HL-60/S4 treated with retinoic acid at 250 ng/mL for 4 days and 3 days (cell line): Measurements from ENCODE around the gene LCOR.

Experiments used
- in situ Hi-C: fragments of 300-500 bp; cut with MboI; formaldehyde crosslinking; loops from 2 replicates; pipeline ENCODE4 v1.7.0; 2022; ENCODE audit warnings: low sequenced_read_pairs

Gene LCOR

DNA sequence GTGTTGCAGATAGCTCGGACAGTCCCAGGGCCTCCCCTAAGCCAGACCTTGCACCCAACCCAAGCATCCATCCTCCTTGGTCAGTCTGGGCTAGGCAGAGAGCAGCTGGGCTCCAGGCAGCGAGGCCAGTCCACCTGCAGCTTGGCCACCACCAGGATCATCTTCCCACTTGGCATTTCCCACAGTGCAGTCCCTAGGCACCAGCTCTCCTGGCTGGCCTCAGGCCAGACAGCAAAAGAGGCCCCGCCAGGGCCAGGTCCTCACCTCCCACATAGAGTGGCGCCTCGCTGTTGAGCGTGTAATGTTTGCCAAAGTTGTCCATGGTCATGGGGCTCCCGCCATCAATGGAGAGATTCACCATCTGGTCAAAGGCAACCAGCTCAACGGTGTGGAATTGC is 171.7 kb downstream of the LCOR start:
- in situ Hi-C loops, result no loop called here

DNA sequence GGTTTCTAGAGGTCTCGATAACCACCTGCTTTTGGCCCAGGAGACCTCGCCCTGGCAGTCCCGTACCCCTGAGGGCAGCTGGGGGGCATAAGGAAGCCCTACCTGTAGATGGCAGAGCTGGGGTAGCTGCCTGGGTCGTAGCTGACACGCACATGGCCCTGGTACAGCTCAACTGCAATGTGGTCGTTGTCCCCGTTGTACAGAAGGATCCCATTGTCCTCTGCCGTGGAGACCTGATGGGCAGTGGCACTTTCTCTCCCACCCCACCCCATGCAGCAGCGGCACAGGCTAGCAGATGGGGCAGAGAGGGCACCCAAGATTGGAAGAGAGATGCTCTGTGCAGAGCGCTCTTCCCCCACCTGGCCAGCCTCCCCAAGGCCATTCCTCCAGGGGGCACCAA is 172.5 kb downstream of the LCOR start:
- in situ Hi-C loops, result no loop called here

DNA sequence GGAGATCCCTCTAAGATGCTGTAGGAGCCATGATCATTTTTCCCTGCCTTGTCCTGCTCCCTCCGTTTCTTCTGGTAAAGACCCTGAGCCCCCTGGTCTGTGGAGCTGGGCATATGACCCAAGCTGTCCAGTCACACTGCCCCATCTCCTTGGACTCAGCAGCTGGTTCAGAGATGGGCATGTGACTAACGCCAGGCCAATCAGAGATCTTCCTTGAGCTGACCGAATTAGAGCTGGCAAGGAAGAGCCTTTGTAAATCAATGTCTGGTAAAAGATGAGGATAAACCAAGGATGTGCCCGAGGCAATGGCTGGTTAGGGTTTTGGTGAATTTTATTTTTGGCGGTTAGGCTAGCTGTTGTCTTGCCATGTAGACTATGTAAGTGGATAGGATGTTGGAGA is 173.3 kb downstream of the LCOR start:
- in situ Hi-C loops, result no loop called here

DNA sequence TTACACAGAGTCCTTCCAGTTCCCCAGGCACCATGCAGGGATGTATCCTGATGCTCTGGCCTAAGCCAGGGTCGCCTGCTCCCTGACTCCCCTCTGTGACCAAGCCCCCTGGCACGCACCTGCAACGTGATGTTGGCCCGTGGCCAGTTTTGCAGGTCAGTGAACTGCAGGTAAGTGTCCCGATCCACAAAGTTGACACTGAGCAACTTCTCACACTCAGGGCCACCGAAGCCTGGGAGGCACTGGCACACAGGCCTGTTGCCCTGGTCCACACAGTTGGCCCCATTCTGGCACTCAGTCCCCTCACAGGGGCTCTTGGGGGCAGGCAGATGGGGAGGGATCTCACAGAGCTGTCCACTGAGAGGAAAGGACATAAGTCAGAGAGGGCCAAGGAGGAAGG is 174.3 kb downstream of the LCOR start:
- in situ Hi-C loops, result no loop called here

DNA sequence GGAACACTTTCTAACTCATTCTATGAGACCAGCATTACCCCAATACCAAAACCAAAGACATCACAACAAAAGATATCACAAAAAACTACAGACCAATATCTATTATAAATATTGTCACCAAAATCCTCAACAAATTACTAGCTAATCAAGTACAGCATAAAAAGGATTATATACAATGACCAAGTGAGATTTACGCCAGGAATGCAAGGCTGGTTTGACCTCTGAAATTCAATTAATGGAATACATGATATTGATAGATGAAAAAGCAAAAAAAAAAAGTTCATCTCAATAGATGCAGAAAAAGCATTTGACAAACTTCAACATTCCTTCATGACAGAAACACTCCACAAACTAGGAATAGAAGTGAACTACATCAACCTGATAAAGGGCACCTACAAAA is 175.3 kb downstream of the LCOR start:
- in situ Hi-C loops, result no loop called here

DNA sequence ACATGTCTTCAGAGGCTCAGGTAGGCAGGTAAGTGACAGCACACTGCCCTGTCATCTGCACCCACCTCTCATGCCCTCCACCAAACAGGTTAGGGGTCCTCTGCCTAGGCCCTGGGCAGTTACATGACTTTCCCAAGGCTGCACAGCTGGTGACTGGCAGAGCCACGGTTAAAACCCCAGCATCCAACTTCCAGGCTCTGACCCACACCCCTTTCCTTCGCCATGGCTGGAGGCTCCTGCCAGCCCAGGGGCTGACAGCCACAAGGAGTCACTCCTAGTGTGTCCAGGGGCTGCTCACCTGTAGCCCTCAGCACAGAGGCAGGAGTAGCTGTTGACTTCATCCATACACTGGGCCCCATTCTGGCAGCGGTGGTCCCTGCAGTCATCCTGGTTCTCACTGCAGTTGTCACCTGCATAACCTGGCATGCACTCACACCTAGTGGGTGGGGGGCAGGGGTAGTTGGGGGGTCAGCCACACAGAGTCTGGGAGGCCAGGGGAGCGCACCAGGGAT is 178.7 kb downstream of the LCOR start:
- in situ Hi-C loops, result no loop called here

DNA sequence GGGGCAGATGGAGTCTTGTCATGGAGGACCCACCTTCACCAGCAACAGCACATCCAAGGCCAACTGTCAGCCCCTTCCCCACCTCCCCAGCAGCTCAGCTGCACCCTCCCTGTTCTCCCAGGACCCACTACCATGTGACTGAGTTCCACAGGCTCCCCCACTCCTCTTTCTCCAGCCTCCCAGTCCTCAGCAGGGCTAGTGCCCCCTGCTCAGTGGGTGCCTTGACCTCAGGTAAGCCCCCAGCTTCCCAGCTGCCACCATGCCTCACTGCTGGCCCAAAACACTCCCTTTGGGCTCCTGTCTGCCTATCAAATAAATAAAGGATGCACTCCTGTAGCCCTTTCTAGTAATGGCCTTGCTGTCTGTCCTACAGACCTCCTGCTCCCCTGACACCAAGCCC is 179.3 kb downstream of the LCOR start:
- in situ Hi-C loops, result no loop called here

DNA sequence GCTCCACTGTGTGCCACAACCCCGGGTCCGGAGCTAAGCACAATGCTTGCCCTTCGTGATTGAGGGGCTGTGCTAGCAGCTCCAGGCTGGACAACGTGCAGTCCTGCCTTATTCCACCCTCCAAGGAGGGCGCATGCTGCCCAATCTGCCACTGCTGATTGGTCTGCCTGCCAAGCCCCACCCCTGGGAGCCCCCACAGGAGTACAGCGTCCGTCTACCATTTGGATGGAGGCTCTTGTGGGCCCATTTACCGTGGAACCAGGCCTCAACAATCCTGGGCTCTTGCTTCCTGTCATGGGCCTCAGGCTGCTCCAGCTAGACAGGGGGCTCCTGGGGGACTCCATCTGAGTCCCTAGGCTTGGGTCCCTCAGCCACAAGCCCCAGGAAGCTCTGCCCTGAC is 180.4 kb downstream of the LCOR start:
- in situ Hi-C loops, result no loop called here

DNA sequence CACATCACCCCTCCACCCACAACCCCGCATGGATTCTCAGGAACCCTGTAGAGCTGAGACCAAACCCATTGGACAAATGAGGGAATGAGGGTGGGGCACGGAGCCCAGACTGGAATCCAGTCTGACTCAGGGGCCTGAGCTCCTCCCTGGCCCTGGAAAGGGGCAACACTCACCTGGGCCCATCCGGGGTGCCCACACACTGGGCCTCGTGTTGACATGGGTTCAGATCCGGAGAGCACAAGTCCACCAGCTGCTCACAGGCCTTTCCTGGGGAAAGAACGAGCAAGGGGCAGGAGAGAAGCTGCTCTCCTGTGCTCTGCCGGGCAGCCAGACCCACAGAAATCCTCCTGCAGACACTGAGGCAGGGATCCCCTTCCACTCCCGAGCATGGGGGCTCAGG is 181.5 kb downstream of the LCOR start:
- in situ Hi-C loops, result no loop called here

DNA sequence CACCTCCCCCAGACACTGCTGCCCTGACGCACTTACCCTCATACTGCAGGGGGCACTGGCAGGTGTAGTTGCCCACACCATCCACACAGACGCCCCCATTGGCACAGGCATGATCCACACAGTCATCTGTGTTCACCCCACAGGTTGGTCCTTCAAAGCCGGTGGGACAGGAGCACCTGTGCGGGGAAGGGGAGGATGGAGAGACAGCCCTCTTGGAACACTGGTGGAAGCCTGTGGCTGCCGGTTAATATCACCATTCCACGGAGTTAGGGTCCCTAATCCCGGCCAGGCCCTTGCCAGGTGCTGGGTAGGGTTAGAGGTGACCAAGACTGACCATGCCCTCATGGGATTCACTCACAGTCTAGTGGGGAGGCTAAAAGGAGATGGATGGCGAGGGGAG is 181.9 kb downstream of the LCOR start:
- in situ Hi-C loops, result no loop called here

DNA sequence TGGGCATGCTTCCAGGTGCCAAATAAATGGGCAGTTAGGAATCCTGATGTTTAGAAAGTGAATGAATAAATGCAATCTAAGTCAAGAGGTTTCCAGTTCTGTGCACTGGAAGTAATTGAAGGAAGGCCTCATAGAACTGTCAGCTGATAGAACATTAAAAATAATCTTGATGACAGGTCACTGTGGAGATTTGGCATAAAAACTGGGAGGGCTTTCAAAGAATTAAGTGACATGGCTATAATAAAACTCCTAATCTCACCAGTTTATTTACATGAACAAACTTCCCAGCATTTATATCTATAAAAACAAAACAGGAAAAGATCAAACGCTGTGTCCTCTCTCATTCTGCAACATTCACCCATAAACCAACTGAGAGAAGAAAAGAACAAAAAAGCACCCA is 183.1 kb downstream of the LCOR start:
- in situ Hi-C loops, result no loop called here

DNA sequence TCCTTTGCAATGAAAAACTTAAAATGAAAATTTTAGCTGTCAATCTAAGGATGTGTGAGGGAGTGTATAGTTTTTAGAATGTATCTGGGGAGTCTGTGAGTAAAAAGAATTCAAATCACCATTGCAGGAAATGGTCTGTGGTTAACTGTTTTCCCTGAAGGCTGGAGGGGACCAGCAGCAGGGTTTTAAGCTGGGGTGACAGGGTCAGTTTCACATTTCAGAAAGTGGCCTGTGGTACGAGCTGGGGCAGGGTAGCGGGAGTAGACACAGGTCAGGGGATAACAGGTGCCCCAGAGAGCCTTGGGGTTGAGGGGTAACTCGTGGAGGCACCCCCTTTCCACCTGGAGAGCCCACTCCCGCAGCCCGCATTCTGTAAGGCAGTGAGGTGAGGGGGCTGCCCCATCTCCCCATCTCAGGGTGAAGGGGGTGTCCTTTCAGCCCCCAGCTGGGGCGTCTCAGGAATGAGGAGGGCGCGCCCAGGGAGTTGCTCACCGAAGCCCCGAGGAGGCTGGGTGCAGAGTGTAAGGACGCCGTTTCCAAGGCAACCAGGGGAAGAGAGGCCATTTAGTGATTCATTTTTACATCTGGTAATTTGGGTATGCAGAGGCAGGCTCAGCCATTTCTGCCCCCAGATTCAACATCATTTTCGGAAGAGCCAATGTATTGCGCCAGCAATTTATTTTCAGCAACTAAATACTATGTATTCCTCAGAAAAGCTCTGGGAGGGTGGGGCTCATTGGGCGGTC is 184.8 kb downstream of the LCOR start:
- in situ Hi-C loops, result no loop called here

DNA sequence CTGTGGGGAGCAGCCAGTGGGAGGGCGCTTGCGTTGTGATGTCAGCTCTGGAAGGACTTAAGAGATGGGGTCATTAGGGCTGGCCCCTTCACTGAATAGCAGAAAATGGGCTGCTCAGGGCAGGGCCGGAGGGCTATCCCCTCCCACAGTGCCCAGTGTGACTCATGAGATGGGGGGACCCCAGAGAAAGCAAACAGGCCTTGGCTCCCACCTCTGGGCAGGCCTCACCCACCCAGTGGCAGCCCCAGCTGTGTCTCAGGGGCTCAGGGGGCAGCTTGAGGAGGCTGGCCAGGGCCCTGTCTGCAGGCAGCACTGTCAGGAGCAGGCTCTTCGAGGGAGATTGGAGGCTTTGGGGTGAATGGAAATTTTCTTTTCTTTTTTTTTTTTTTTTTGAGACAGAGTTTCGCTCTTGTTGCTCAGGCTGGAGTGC is 185.4 kb downstream of the LCOR start:
- in situ Hi-C loops, result no loop called here

DNA sequence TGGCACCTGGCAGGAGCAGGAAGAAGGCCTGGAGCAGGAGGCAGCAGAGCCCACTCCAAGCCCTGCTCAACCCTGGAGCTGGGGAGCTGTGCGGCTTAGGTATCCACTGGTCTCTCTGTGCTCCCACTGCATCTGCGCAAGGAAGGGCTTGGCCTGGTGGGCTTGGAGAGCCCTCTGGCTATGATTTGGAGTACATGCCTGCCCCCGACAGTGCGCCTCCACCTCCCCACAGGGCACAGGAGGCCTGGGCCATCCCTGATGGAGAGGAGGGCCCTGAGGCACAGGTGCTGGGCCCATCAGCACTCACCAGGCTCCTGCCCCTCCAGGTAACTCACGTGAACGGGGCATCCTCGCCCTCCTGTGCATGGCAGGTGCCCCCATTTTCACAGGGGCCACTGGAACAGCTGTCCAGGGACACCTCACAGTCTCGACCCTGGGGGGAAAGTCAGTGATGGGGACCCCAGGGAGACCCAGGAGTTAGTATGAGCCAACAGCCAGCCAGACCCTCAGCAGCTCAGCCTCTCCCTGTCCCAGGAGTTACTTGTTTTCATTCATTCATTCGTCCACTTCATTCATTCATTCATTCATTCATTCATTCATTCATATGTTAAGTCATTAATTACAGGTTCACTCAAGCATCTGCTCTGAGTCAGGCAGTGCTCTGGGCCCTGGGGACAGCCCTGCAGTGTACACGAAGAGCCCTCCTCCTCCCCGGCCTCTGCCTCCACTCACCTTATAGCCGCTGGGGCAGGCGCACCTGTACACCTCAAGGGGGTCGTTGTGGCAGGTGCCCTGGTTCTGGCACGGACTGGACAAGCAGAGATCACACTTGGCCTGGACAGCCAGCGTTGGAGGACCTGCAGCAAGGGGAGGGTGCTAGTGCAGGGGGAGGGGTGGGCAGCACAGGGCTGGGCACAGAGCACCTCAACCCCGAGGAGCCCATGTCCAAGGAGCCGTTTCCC is 186.4 kb downstream of the LCOR start:
- in situ Hi-C loops, result no loop called here

DNA sequence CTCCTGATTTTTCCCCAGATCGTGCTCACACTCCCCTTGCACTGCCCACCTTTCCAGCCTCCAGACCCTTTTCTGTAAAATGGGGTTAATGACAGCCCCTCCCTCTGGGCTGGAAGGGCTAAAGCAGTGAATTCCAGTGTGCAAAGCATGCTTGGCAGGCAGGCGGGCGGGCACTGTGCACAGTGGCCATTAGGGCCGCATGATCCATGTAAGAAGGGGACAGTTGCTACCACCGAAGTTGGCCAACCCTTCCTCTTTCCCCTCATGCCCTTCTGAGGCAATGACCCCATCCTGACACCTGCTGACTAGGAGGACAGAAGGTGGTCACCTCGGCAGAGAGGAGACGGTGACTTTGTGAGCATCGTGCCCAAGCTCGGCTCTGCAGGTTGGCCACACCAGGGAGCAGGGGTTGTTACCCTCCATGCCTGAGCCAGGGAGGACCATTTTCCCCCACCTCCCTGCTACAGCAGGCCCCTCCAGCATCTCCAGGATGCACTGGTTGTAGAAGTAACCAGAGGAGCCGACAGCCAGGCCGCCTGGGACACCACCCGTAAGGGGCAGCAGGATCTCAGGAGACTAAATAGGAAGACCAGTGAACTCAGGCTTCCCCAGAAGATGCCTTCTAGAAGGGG is 187.2 kb downstream of the LCOR start:
- in situ Hi-C loops, result no loop called here

DNA sequence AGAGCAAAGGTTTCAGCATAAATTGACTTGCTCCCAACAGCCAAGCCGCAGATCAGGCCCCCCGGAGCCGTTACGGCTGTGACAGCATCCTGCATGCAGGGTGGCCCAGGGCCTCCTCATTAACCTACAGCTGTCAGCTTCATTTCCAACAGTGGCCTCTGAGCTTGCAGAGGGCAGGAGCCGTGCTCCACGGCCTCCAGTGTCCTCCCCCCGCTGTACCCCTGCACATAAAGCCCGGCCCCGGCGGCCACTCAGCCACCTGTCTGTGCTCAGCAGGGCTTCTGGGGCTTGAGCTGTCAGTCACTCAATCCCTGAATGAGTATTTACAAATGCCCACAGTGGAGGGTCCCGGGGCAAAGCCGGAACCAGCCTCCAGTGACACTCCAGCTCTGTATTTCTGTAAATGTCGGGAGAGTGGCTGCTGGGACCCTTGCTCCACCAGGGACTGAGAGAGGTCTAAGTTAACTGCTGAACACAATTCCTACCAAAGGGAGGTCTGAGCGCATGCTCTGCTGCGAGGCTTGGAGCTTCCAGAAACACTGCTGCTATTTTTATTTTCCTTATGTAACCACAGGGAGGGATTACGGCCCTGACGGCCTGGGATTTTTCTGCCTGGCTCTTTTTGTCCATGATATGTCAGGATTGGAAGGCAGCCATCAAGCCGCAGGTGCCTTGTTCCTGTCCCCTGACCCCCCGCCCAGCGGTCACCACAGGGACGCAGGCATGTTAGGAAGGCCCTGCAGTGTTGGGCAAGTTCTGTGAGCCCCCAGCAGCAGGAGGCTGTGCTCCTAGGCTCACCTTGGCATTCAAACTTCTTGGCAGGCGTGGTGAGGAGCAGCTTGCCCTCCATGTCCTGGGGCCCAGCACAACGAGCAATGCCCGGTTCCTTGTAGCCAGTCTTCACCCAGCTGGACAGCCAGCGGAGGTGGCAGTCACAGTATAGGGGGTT is 188.6 kb downstream of the LCOR start:
- in situ Hi-C loops, result loop anchor here (10.0 kb wide), 1 partner anchor 376 kb away; no protein-coding TSS in a partner anchor

DNA sequence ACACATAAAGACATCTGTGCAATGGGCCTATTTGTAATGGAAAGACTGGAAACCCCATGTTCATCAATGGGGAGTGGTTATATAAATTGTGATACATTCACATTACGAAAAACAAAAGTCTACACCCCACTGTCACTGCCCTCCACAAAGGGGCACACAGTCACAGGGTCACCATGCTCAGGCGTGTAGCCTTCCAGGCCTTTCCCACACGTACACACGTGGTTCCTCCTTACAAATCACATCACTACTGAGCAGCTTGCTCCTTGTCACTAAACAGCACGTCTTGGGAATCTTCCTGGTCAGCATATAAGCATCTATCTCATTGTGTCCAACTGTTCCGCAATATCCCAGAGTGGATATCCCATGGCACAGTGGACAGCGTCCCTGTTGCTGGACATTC is 190.5 kb downstream of the LCOR start:
- in situ Hi-C loops, result loop anchor here (10.0 kb wide), 1 partner anchor 378 kb away; no protein-coding TSS in a partner anchor

DNA sequence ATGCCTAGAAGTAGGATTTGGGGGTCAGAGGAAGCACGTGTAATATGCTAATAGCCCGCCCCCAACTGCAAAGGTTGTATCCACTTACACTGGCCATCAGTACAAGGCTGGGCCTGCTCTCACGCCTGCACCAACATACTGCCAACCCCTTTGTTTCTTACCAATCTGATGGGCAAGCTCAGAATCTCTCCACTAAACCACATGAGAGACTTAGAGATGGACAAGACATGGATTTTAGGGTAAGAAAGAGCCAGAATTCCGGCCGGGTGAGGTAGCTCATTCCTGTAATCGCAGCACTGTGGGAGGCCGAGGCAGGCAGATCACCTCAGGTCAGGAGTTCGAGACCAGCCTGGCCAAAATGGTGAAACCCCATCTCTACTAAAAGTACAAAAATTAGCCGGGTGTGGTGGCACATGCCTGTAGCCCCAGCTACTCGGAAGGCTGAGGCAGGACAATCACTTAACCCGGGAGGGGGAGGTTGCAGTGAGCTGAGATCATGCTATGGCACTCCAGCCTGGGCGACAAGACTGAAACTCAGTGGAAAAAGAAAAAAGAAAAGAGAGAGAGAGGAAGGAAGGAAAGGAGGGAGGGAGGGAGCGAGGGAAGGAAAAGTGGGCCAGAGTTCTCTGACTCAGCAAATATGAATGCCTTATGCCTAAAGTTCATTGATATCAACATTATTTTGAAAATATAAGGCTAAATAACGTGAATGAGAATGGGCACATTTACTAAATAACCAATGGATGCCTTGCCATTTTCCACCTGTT is 191.5 kb downstream of the LCOR start:
- in situ Hi-C loops, result loop anchor here (10.0 kb wide), 1 partner anchor 379 kb away; no protein-coding TSS in a partner anchor
